Heart left ventricle (tissue), 16 donors: ENCODE measurements around the gene GRIN3B. TPM values are rescaled to one million over a fixed set of nuclear protein-coding genes. Genes with fewer than 3 reads are reported as not detected.

Source experiments
- ATAC-seq, 4 donors: fragments of 200-7000 bp; cut with Tn5 transposase; one replicate each; pipeline ENCODE4 v1.9.1; 2020 to 2022; ENCODE audit warnings: moderate library complexity in 4 of 4, mild to moderate bottlenecking in 3 of 4, moderate number of reproducible peaks in 1 of 4
- DNase-seq, 5 donors: peaks; one replicate each; pipeline ENCODE4 v3.0.0-alpha.2; 2020
- H3K27ac ChIP-seq, 12 donors: fragments of 200-600 bp; sonication (generic) in 4 of 12; one replicate each; pipeline versions ENCODE4 v1.5.0 to v1.8.0; 2016 to 2022; ENCODE audit warnings: mild to moderate bottlenecking in 2 of 12
- H3K27me3 ChIP-seq, 9 donors: fragments of 200-600 bp; sonication (generic) in 2 of 9; one replicate each; pipeline versions ENCODE4 v1.5.1 to v1.8.0; 2016 to 2022; ENCODE audit warnings: mild to moderate bottlenecking in 3 of 9
- H3K36me3 ChIP-seq, 9 donors: fragments of 200-600 bp; sonication (generic) in 2 of 9; one replicate each; pipeline versions ENCODE4 v1.5.0 to v1.8.0; 2018 to 2022; ENCODE audit warnings: mild to moderate bottlenecking in 2 of 9
- H3K4me1 ChIP-seq, 12 donors: fragments of 200-600 bp; sonication (generic) in 4 of 12; one replicate each; pipeline versions ENCODE4 v1.5.0 to v1.8.0; 2016 to 2022; ENCODE audit warnings: mild to moderate bottlenecking in 3 of 12
- H3K4me3 ChIP-seq, 12 donors: fragments of 200-600 bp; sonication (generic) in 4 of 12; one replicate each; pipeline versions ENCODE4 v1.5.0 to v1.8.0; 2017 to 2022; ENCODE audit warnings: mild to moderate bottlenecking in 9 of 12, moderate library complexity in 4 of 12
- H3K9me3 ChIP-seq, 12 donors: fragments of 200-600 bp; sonication (generic) in 4 of 12; one replicate each; pipeline versions ENCODE4 v1.5.0 to v1.8.0; 2016 to 2022; ENCODE audit warnings: mild to moderate bottlenecking in 1 of 12
- CTCF ChIP-seq, 12 donors: fragments of 200-600 bp; sonication (generic) in 4 of 12; IDR thresholded peaks; one replicate each; pipeline versions ENCODE4 v1.5.0 to v1.8.0; 2018 to 2022; ENCODE audit warnings: antibody characterized with exemption in 12 of 12, mild to moderate bottlenecking in 5 of 12
- POLR2A ChIP-seq, 2 donors: fragments of 450-650 bp; IDR thresholded peaks; one replicate each; pipeline ENCODE4 v1.6.1; 2017; ENCODE audit warnings: antibody characterized with exemption in 2 of 2, mild to moderate bottlenecking in 2 of 2, moderate library complexity in 2 of 2
- WGBS, 4 donors: extraction: QIAGEN DNeasy Blood & Tissue Kit in 2 of 4; methylation state at CpG; one replicate each; pipeline versions ENCODE4 v1.1.5 to v1.1.7; 2013 to 2018; 5-methylcytosine and 5-hydroxymethylcytosine counted together
- intact Hi-C, 10 donors: fragments of 100-400 bp; cut with DNase I; formaldehyde crosslinking; loops; one replicate each; pipeline versions ENCODE4 v1.11.1 to v1.14.2; 2022
- polyA plus RNA-seq, 2 donors: library from polyadenylated mRNA; stranded (reverse); fragments of 200-250 nt; gene quantifications; one replicate each; pipeline ENCODE4 v1.2.3, GENCODE V29; 2013
- total RNA-seq, 9 donors: library from RNA; depleted of rRNA in 2 of 9; stranded (reverse); fragments of >200 nt in 2 of 9; fragmentation: NEBNext Ultra II Directional in 3 of 9; extraction: Animal tissue kit (Norgen Biotek cat#: 25700) in 3 of 9; gene quantifications; one replicate each; pipeline versions ENCODE4 v1.1.0 to v1.2.4, GENCODE V29; 2016 to 2023
- donor health status: ischemic (EF 13 %, LVEDD 7.1; RV severe dilation, severe dysfunction).
- donor health status: healthy with polysubstance abuse.
- donor health status: DM: no; HTN: yes; CAD: no.
- donor health status: DM: no; HTN: no; CAD: no.
- donor health status: ischemic (EF 25% LVEDD 6.9; RV normal size, moderate dysfunction).
- donor health status: ischemic (EF 25% LVEDD 5.7; RV mildly dilated, moderate dysfunction).
- donor health status: healthy.
- donor health status: DM: yes; HTN: yes; CAD: no.
- donor health status: ischemic (EF 35%, LVEDD 5.7; RV mildly dilated, moderate dysfunction).
- donor health status: nonischemic (EF 11% LVEDD 7.7; RV severe dilation, severe dysfunction).
- donor health status: DM: yes; HTN: yes; CAD: no.
- donor health status: PGD.
- donor health status: ischemic (EF 29% LVEDD 5.4; RV normal size, mild dysfunction).
- donor health status: nonischemic (EF 23%, LVEDD 6.1; RV moderate dilation, normal function).

Gene GRIN3B
- total and polyA plus RNA-seq, 11 donors = 0.01 to 0.51 (median 0.09) TPM; not detected in 8

- H3K9me3 ChIP-seq = peaks cover 0 to 15% (median under 1%) of the 10 kb centered on the region in 12 donors
- H3K27ac ChIP-seq = no peak overlapping the region
- no peak for TF ChIP-seq POLR2A (IDR thresholded peaks at IDR 0.05)
- no peak for TF ChIP-seq CTCF (IDR thresholded peaks at IDR 0.05)
- intact Hi-C loops = no loop called here
- DNase-seq = no peak
- H3K27me3 ChIP-seq = no peaks in the 10 kb centered on the region
- peaks cover 0 to 14% (median 0%) of the 10 kb centered on the region in 9 donors for H3K36me3 ChIP-seq
- no peak overlapping the region for H3K4me3 ChIP-seq
- no peak for ATAC-seq
- WGBS, 4 donors = 82 to 85% (median 85%) methylated on average over 28 to 31 of the region's 31 CpGs
- no peaks in the 10 kb centered on the region for H3K4me1 ChIP-seq
Observed at GRCh38 chr19:1050989-1051788, 51.0 kb downstream of the GRIN3B start.

GRCh38 chr19:1051791-1052190, 51.6 kb downstream of the GRIN3B start:
- no peak for ATAC-seq
- no peaks in the 10 kb centered on the region for H3K4me1 ChIP-seq
- peaks cover 0 to 12% (median 0%) of the 10 kb centered on the region in 9 donors for H3K36me3 ChIP-seq
- no peak overlapping the region for H3K27ac ChIP-seq
- no peak for TF ChIP-seq CTCF (IDR thresholded peaks at IDR 0.05)
- no peak for TF ChIP-seq POLR2A (IDR thresholded peaks at IDR 0.05)
- intact Hi-C loops = no loop called here
- H3K27me3 ChIP-seq = no peaks in the 10 kb centered on the region
- no peak for DNase-seq
- no peak overlapping the region for H3K4me3 ChIP-seq
- peaks cover 0 to 21% (median 7%) of the 10 kb centered on the region in 12 donors for H3K9me3 ChIP-seq
- 90 to 95% (median 92%) methylated on average over 14 to 17 of the region's 17 CpGs for whole genome bisulfite sequencing, 4 donors

- no peak for DNase-seq
- intact Hi-C loops = no loop called here
- no peaks in the 10 kb centered on the region for H3K4me1 ChIP-seq
- 83 to 89% (median 86%) methylated on average over 2 to 5 of the region's 5 CpGs for WGBS, 4 donors
- no peak for ATAC-seq
- H3K27ac ChIP-seq = no peak overlapping the region
- no peak overlapping the region for H3K4me3 ChIP-seq
- TF ChIP-seq POLR2A (IDR thresholded peaks at IDR 0.05) = no peak
- TF ChIP-seq CTCF (IDR thresholded peaks at IDR 0.05) = no peak
- H3K27me3 ChIP-seq = no peaks in the 10 kb centered on the region
- peaks cover 0 to 27% (median 13%) of the 10 kb centered on the region in 12 donors for H3K9me3 ChIP-seq
- peaks cover 0 to 18% (median 0%) of the 10 kb centered on the region in 9 donors for H3K36me3 ChIP-seq
Observed at GRCh38 chr19:1052349-1052975, 52.2 kb downstream of the GRIN3B start.
